ENCODE measurements around the gene SIGLEC14. TPM values are rescaled to one million over a fixed set of nuclear protein-coding genes. Genes with fewer than 3 reads are reported as not detected.
"Not testable (repeated sequence)": the region's sequence is repeated elsewhere in the genome, so short reads cannot be mapped to it uniquely, and the experiment has no call there.

SIGLEC14 gene, protein sequence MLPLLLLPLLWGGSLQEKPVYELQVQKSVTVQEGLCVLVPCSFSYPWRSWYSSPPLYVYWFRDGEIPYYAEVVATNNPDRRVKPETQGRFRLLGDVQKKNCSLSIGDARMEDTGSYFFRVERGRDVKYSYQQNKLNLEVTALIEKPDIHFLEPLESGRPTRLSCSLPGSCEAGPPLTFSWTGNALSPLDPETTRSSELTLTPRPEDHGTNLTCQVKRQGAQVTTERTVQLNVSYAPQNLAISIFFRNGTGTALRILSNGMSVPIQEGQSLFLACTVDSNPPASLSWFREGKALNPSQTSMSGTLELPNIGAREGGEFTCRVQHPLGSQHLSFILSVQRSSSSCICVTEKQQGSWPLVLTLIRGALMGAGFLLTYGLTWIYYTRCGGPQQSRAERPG
- under 1 TPM in 1 of 2 experiments, not detected in 1; 0.91 TPM for total RNA-seq

DNA sequence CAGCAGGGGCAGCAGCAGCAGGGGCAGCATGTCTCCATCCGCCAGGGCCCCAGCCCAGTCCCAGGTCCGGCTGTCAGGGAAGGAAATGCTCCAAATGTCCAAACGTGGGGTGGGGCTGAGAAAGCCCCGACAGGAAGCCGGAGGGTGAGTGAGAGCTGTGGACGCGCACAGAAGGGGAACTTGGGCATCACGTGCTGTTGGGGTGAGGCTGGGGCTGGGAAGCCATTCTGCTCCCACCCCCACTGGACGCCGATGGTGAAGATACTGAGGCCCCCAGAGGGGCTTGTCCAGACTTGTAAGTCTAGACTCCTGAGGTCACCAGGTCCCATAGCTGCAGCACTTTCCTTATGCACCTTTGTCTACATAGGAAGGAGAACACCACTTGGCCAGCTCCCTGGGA is at the start of gene SIGLEC14:
TSS of gene SIGLEC14 (minus strand) at position 96 of the 400 bp plus-strand sequence. CDS start at position 30, 66 bp downstream.
- H3K4me3 Mint-ChIP-seq; CTCF ChIA-PET; H3K4me1 Mint-ChIP-seq; ATAC-seq; H3K27ac Mint-ChIP-seq; H3K9me3 Mint-ChIP-seq (ENCODE audit: low read depth); DNase-seq; H3K36me3 Mint-ChIP-seq: not testable (repeated sequence)
- H3K27me3 Mint-ChIP-seq: peaks cover 21% of the 10 kb centered on the region

GRCh38 chr19:51695702-51696315 is 49.2 kb upstream of the SIGLEC14 start:
- H3K36me3 Mint-ChIP-seq: no peaks in the 10 kb centered on the region
- no peak overlapping the region for H3K27ac Mint-ChIP-seq
- DNase-seq (peak; percentile 19), ATAC-seq (no peak)
- CTCF ChIA-PET: interaction anchor here (0.7 kb wide), 1 partner anchor 37 kb away, joined by 3 read pairs; no protein-coding TSS in a partner anchor
- no peak overlapping the region for H3K4me3 Mint-ChIP-seq
- H3K9me3 Mint-ChIP-seq (ENCODE audit: low read depth): peaks cover 3% of the 10 kb centered on the region
- no peaks in the 10 kb centered on the region for H3K4me1 Mint-ChIP-seq
- no peaks in the 10 kb centered on the region for H3K27me3 Mint-ChIP-seq

- Mint-ChIP-seq H3K4me1 (no peaks in the 10 kb centered on the region), H3K9me3 (ENCODE audit: low read depth) (no peaks in the 10 kb centered on the region), H3K36me3 (no peaks in the 10 kb centered on the region), H3K27me3 (no peaks in the 10 kb centered on the region), H3K27ac (no peak overlapping the region), H3K4me3 (no peak overlapping the region)
- CTCF ChIA-PET: no interaction called here
- ATAC-seq: no peak
- DNase-seq: no peak
Measured at GRCh38 chr19:51695088-51695487, 48.5 kb upstream of the SIGLEC14 start.

DNA sequence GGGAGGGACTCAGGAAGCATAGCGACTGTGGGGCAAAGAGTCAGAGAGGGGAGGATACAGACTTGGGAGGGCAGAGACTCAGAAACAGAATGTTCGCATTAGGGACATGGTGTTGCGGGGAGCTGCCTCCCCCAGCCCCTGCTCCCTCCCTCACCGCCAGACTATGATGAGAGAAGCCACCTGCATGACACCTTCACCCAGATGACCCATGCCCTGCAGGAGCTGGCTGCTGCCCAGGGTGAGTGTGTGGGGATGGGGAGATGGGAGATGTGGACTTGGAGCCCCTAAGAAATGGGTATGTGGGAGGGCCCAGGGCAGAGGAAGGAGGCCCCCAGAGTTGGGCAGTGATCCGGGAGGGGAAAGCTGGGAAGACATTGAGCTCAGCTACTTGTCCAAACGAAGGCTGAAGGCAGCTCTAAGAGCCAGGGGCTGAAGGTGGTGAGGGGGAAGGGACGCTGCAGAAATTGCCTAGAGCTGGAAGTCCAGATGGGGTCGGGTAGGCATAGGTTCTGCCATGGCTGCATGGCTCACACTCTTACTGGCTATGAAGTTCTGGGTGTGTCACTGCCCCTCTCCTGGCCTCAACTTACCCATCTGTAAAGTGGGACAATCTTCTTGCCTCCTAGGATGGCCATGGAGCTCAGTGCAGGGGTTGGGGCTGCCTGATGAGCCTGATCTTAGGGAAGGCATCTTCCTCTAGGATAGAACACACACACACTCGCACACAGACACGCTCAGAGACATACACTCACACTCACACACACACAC is 47.9 kb upstream of the SIGLEC14 start:
- no peak overlapping the region for H3K27ac Mint-ChIP-seq
- no peaks in the 10 kb centered on the region for H3K9me3 Mint-ChIP-seq (ENCODE audit: low read depth)
- H3K4me3 Mint-ChIP-seq: no peak overlapping the region
- H3K27me3 Mint-ChIP-seq: no peaks in the 10 kb centered on the region
- no peaks in the 10 kb centered on the region for H3K36me3 Mint-ChIP-seq
- ATAC-seq (no peak), DNase-seq (peak; percentile 9)
- CTCF ChIA-PET: no interaction called here
- H3K4me1 Mint-ChIP-seq: no peaks in the 10 kb centered on the region

DNA sequence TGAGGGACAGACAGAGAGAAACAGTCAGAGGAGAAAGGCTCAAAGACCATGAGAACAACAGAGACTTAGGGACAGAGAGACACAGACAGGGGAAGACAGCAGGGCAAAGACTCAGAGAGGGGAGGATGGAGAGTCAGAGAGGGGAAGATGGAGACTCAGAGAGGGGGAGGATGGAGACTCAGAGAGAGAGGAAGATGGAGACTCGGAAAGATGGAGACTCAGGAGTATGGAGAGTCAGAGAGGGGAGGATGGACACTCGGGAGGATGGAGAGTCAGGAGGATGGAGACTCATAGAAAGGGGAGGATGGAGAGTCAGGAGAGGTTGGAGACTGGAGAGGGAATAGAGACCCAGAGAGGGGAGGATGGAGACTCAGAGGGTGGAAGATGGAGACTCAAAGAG is 47.2 kb upstream of the SIGLEC14 start:
- no peaks in the 10 kb centered on the region for H3K36me3 Mint-ChIP-seq
- H3K9me3 Mint-ChIP-seq (ENCODE audit: low read depth): no peaks in the 10 kb centered on the region
- ATAC-seq (no peak), DNase-seq (no peak)
- peaks cover under 1% of the 10 kb centered on the region for H3K27me3 Mint-ChIP-seq
- no peak overlapping the region for H3K27ac Mint-ChIP-seq
- no peaks in the 10 kb centered on the region for H3K4me1 Mint-ChIP-seq
- CTCF ChIA-PET: no interaction called here
- no peak overlapping the region for H3K4me3 Mint-ChIP-seq

DNA sequence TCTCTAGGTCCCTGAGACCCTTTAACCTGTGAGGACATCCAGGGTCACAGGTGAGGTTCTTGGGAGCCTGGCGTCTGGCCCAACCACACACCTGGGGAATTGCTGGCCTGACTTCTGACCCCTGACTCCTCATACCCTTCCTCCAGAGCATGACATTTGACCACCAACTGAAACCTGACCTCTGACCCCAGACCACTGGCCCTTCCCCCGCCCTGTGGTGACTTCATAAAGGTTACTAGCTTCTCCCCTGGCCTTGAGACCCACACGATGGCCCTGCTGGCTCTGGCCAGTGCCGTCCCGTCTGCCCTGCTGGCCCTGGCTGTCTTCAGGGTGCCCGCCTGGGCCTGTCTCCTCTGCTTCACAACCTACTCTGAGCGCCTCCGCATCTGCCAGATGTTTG is 46.6 kb upstream of the SIGLEC14 start, which contains the start of gene SPACA6:
TSS of gene SPACA6 (plus strand) at position 71 of the 400 bp plus-strand sequence. CDS start at position 268, 197 bp downstream.
- Mint-ChIP-seq H3K4me3 (no peak within 1 kb of the TSS), H3K27ac (no peak within 1 kb of the TSS), H3K27me3 (peaks cover 6% of the 10 kb centered on the region), H3K9me3 (ENCODE audit: low read depth) (no peaks in the 10 kb centered on the region), H3K36me3 (no peaks in the 10 kb centered on the region), H3K4me1 (peaks cover 3% of the 10 kb centered on the region)
- no peak for ATAC-seq
- CTCF ChIA-PET: no interaction called here
- no peak for DNase-seq

GRCh38 chr19:51692468-51692867 is 45.8 kb upstream of the SIGLEC14 start:
- DNase-seq: no peak
- peaks cover 14% of the 10 kb centered on the region for H3K27me3 Mint-ChIP-seq
- CTCF ChIA-PET: no interaction called here
- no peak overlapping the region for H3K4me3 Mint-ChIP-seq
- no peak for ATAC-seq
- no peaks in the 10 kb centered on the region for H3K36me3 Mint-ChIP-seq
- peaks cover 3% of the 10 kb centered on the region for H3K4me1 Mint-ChIP-seq
- H3K9me3 Mint-ChIP-seq (ENCODE audit: low read depth): no peaks in the 10 kb centered on the region
- H3K27ac Mint-ChIP-seq: no peak overlapping the region

DNA sequence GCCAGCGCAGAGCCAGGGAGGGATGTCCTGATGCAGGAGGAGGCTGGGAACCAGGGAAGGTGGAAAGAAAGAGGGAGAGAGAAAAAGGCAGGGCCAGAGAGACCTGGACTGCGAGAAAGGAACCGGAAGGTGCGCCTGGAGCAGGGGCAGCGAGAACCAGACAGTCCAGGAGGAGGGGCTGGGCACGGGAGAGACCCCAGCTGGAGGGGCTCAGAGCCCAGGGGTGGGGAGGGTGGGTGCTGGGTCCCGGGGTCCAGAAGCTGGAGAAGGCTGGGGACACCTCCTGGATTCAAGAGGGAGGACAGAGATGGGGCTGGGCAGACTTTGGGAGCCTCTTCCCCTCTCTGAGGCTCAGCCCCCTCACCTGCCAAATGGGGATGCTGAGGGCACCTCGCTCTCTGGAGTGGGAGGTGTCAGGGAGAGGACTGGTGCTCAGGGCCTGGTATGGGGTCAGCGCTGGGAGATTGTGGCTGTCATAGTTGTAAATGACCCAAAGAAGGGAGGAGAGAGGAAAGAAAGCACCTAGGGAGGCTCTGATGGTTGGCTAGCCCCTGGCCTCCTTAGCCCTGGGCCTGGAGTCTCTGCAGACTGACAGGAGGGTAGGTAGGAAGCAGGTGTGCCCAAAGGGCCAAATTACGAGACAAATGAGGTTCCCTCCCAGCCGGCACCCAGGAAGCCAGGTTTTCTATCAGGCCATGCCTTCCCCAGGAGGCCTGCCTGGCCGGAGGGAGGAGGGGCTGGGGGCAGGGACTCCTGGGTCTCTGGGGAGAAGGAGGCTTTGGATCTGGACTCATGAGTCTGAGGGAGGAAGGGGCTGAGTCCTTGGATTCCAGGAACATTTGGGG is 45.2 kb upstream of the SIGLEC14 start:
- no peaks in the 10 kb centered on the region for H3K36me3 Mint-ChIP-seq
- peaks cover 18% of the 10 kb centered on the region for H3K27me3 Mint-ChIP-seq
- no peaks in the 10 kb centered on the region for H3K9me3 Mint-ChIP-seq (ENCODE audit: low read depth)
- H3K27ac Mint-ChIP-seq: no peak overlapping the region
- DNase-seq (no peak), ATAC-seq (no peak)
- CTCF ChIA-PET: no interaction called here
- H3K4me3 Mint-ChIP-seq: no peak overlapping the region
- H3K4me1 Mint-ChIP-seq: peaks cover 3% of the 10 kb centered on the region

DNA sequence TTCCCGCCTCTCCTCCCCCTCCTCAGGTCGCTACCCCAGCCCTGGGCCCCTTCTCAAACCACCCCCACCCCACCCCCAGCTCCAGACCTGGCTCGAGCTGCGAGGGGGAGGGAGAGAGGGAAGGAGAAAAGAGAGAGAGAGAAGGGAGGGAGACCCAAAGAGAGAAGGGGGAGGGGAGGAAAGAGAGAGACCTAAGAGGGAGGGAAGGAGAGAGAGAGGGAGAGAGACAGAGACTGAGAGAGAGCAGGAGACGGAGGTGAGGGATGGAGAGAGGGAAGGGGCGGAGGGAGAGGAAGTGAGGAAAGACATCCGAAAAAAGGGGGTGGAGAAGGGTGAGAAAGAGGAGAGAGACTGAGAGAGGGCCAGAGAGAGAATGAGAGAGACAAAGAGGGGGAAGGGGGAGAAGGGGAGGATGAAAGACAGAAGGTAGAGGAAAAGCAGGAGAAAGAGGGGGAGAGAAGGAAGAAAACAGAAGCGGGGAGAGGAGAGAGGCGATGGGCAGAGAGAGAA is 44.5 kb upstream of the SIGLEC14 start:
- no peaks in the 10 kb centered on the region for H3K9me3 Mint-ChIP-seq (ENCODE audit: low read depth)
- peaks cover 19% of the 10 kb centered on the region for H3K27me3 Mint-ChIP-seq
- CTCF ChIA-PET: interaction anchor here (1.4 kb wide), 1 partner anchor 13 kb away, joined by 4 read pairs; no protein-coding TSS in a partner anchor
- H3K4me1 Mint-ChIP-seq: peaks cover 3% of the 10 kb centered on the region
- no peak for DNase-seq
- no peaks in the 10 kb centered on the region for H3K36me3 Mint-ChIP-seq
- no peak overlapping the region for H3K4me3 Mint-ChIP-seq
- no peak overlapping the region for H3K27ac Mint-ChIP-seq
- no peak for ATAC-seq

DNA sequence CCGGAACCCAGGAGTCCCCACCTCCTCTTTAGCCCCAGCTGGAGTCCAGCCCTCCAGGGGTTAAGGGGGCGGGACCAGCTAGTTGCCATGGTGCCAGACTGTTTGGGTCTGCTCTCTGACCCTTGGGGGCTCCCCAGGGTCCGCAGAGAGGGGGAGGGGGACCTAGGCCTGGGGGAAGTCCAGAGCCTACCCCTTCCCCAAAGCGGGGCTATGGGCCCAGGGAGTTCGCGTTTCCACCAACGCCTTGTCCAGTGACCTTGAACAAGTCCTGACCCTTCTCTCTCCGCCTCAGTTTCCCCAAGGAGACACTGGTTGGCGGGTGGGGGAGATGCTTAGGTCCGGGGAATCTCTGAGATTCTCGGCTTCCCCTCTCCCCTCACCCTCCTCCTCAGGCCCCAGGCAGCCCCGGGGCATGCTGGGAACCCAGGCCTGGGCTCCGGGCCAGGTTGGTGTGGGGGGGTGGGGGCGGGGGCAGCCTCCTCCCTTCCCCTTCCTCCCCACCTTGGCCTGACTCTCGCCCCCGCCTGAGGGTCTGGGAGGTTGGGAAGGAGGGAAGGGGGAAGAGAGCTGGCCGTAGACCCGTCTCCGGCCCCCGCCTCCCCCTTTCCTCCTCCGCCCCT is 43.9 kb upstream of the SIGLEC14 start:
- peaks cover 19% of the 10 kb centered on the region for H3K27me3 Mint-ChIP-seq
- no peaks in the 10 kb centered on the region for H3K36me3 Mint-ChIP-seq
- peak; percentile 68 for ATAC-seq
- H3K27ac Mint-ChIP-seq: no peak overlapping the region
- peak; percentile 68 for DNase-seq
- H3K9me3 Mint-ChIP-seq (ENCODE audit: low read depth): no peaks in the 10 kb centered on the region
- peaks cover 3% of the 10 kb centered on the region for H3K4me1 Mint-ChIP-seq
- peak overlapping the region; percentile 63 for H3K4me3 Mint-ChIP-seq
- CTCF ChIA-PET: interaction anchor here (1.4 kb wide), 1 partner anchor 13 kb away, joined by 4 read pairs; no protein-coding TSS in a partner anchor

- peak overlapping the region; percentile 63 for H3K4me3 Mint-ChIP-seq
- peaks cover 1% of the 10 kb centered on the region for H3K36me3 Mint-ChIP-seq
- ATAC-seq (peak; percentile 8), DNase-seq (no peak)
- no peak overlapping the region for H3K27ac Mint-ChIP-seq
- CTCF ChIA-PET: interaction anchor here (1.4 kb wide), 1 partner anchor 14 kb away, joined by 4 read pairs; no protein-coding TSS in a partner anchor
- peaks cover 3% of the 10 kb centered on the region for H3K4me1 Mint-ChIP-seq
- peaks cover 2% of the 10 kb centered on the region for H3K9me3 Mint-ChIP-seq (ENCODE audit: low read depth)
- H3K27me3 Mint-ChIP-seq: peaks cover 19% of the 10 kb centered on the region
Measured at GRCh38 chr19:51689751-51690453, 43.3 kb upstream of the SIGLEC14 start.

All from activated CD8-positive, alpha-beta memory T cell treated with anti-CD3 and anti-CD28 coated beads, Interleukin-2, amount 10 ng/mL, durations not matched to agents 7 days and 5 days (primary cell).